CD14-positive monocyte (primary cell): Measurements from ENCODE around the gene GNPNAT1. TPM values are rescaled to one million over a fixed set of nuclear protein-coding genes. Genes with fewer than 3 reads are reported as not detected.

ENCODE experiments used
- DNase-seq, 3 donors: peaks; one replicate each; pipeline ENCODE4 v3.0.0-alpha.2; 2011 to 2022
- H2AFZ ChIP-seq: 2 replicates; pipeline ENCODE4 v1.6.0; 2012; ENCODE audit warnings: mild to moderate bottlenecking, low read depth, low read length, inconsistent platforms; ENCODE audit not compliant: insufficient read depth, poor library complexity, severe bottlenecking
- H3K27ac ChIP-seq, 2 donors: 1 replicate in 1 of 2; 2 replicates in 1 of 2; pipeline ENCODE4 v1.5.1; 2012 to 2013; ENCODE audit warnings: low read length in 2 of 2, control low read depth in 1 of 2, inconsistent platforms in 1 of 2, low read depth in 1 of 2, mild to moderate bottlenecking in 1 of 2
- H3K27me3 ChIP-seq, 2 donors: one replicate each; pipeline versions ENCODE4 v1.6.0 to v1.6.1; 2011 to 2013; ENCODE audit warnings: low read length in 2 of 2; ENCODE audit not compliant: control insufficient read depth in 2 of 2, insufficient read depth in 2 of 2
- H3K36me3 ChIP-seq, 2 donors: replicated peaks in 1 of 2; 1 replicate in 1 of 2; 2 replicates in 1 of 2; pipeline versions ENCODE4 v1.5.1 to v1.6.1; 2012 to 2013; ENCODE audit warnings: low read length in 2 of 2, control low read depth in 1 of 2, inconsistent platforms in 1 of 2, mild to moderate bottlenecking in 1 of 2; ENCODE audit not compliant: insufficient read depth in 2 of 2, control insufficient read depth in 1 of 2
- H3K4me1 ChIP-seq, 2 donors: 1 replicate in 1 of 2; 2 replicates in 1 of 2; pipeline versions ENCODE4 v1.5.1 to v1.6.1; 2012 to 2013; ENCODE audit warnings: low read length in 2 of 2, control low read depth in 1 of 2, inconsistent platforms in 1 of 2, mild to moderate bottlenecking in 1 of 2, moderate library complexity in 1 of 2; ENCODE audit not compliant: insufficient read depth in 2 of 2, control insufficient read depth in 1 of 2
- H3K4me2 ChIP-seq: replicated peaks from 2 replicates; pipeline ENCODE3; 2012; ENCODE audit warnings: low read length, moderate library complexity, mild to moderate bottlenecking; ENCODE audit not compliant: poor library complexity, severe bottlenecking; ENCODE audit errors: extremely low read depth
- H3K4me3 ChIP-seq, 3 experiments: fragments of 200-600 bp in 1 of 3; sonication (generic) in 1 of 3; replicated peaks in 1 of 3; 1 replicate in 2 of 3; 2 replicates in 1 of 3; pipeline ENCODE4 v1.5.1; 2011 to 2013; ENCODE audit warnings: low read length in 3 of 3, mild to moderate bottlenecking in 3 of 3, control low read depth in 2 of 3, low read depth in 2 of 3, inconsistent platforms in 1 of 3, moderate library complexity in 1 of 3
- H3K79me2 ChIP-seq: 2 replicates; pipeline ENCODE4 v1.6.0; 2012; ENCODE audit warnings: mild to moderate bottlenecking, control low read depth, inconsistent platforms, low read length, moderate library complexity; ENCODE audit not compliant: insufficient read depth
- H3K9ac ChIP-seq: 2 replicates; pipeline ENCODE4 v1.6.0; 2017; ENCODE audit warnings: low read length, mild to moderate bottlenecking; ENCODE audit not compliant: insufficient read depth, poor library complexity, severe bottlenecking
- H3K9me3 ChIP-seq, 2 donors: replicated peaks in 1 of 2; 1 replicate in 1 of 2; 2 replicates in 1 of 2; pipeline versions ENCODE4 v1.5.1 to v1.6.1; 2012 to 2013; ENCODE audit warnings: low read length in 2 of 2, control low read depth in 1 of 2; ENCODE audit not compliant: control insufficient read depth in 1 of 2, insufficient read depth in 1 of 2
- H4K20me1 ChIP-seq: 2 replicates; pipeline ENCODE4 v1.6.0; 2012; ENCODE audit warnings: mild to moderate bottlenecking, low read length, control low read depth, moderate library complexity; ENCODE audit not compliant: insufficient read depth
- H3K27ac Mint-ChIP-seq, 7 donors: one replicate each; pipeline ENCODE4 v1.8.0; 2020; ENCODE audit warnings: mild to moderate bottlenecking in 7 of 7, mixed read lengths in 7 of 7, moderate library complexity in 6 of 7, inconsistent platforms in 2 of 7
- H3K27me3 Mint-ChIP-seq, 3 donors: one replicate each; pipeline ENCODE4 v1.8.0; 2021 to 2022; ENCODE audit warnings: low read depth in 3 of 3, mild to moderate bottlenecking in 3 of 3, mixed read lengths in 3 of 3, moderate library complexity in 3 of 3, inconsistent platforms in 1 of 3
- H3K36me3 Mint-ChIP-seq, 2 donors: one replicate each; pipeline ENCODE4 v1.8.0; 2020; ENCODE audit warnings: mixed read lengths in 2 of 2, inconsistent platforms in 1 of 2, mild to moderate bottlenecking in 1 of 2
- H3K4me1 Mint-ChIP-seq: one replicate; pipeline ENCODE4 v1.8.0; 2020; ENCODE audit warnings: mild to moderate bottlenecking, mixed read lengths
- H3K4me3 Mint-ChIP-seq, 2 donors: one replicate each; pipeline ENCODE4 v1.8.0; 2020; ENCODE audit warnings: mild to moderate bottlenecking in 2 of 2, mixed read lengths in 2 of 2, moderate library complexity in 1 of 2
- H3K9me3 Mint-ChIP-seq, 7 donors: one replicate each; pipeline ENCODE4 v1.8.0; 2020 to 2022; ENCODE audit warnings: mixed read lengths in 7 of 7, mild to moderate bottlenecking in 6 of 7, moderate library complexity in 6 of 7, inconsistent platforms in 2 of 7
- WGBS: methylation state at CpG from one replicate; pipeline ENCODE4 v1.1.5; 2013; ENCODE audit warnings: missing lambda C conversion rate; ENCODE audit not compliant: insufficient coverage; 5-methylcytosine and 5-hydroxymethylcytosine counted together
- intact Hi-C, 2 donors: fragments of 100-400 bp; cut with micrococcal nuclease; formaldehyde crosslinking; loops; one replicate each; pipeline versions ENCODE4 v1.15.0 to v1.15.1; 2023
- polyA plus RNA-seq, 3 donors: library from polyadenylated mRNA; depleted of rRNA in 1 of 3; unstranded in 2 of 3; stranded (reverse) in 1 of 3; fragments of 300-500 nt in 2 of 3; fragments of >200 nt in 1 of 3; fragmentation: Illumina TruSeq in 2 of 3; gene quantifications; 1 replicate in 2 of 3; 2 replicates in 1 of 3; pipeline ENCODE4 v1.2.3, GENCODE V29; 2012 to 2021
- TF ChIP-seq, protein P1 (sequence below): fragments of 200-600 bp; IDR thresholded peaks from one replicate; pipeline ENCODE4 v1.8.0; 2022; ENCODE audit warnings: antibody characterized with exemption, mild to moderate bottlenecking

GNPNAT1 gene
- polyA plus RNA-seq, 3 donors, result 1.1 to 3.1 (median 1.9) TPM

DNA sequence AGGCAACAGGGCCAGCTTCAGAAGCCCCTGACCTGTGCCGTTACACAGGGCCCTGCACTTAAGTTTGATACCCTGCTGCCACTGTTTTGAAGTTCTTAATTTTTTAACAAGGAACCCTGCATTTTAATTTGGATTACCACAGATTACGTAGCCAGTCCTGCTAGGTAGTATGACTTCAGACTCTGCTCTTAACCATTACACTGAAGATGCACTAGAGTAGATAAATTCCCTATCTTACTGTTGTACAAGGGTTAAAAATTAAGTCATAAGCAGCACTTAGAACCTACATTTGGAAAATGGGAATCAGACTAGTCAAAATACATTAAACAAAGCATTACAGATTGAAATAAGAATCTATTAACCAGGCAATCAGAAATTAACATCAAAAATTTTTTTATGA, 2.3 kb downstream of the GNPNAT1 start:
- H3K9ac ChIP-seq, result no peak overlapping the region

GRCh38 chr14:52786887-52787286, 4.5 kb downstream of the GNPNAT1 start:
- Histone ChIP-seq H3K4me3 (no peak overlapping the region), H3K27me3 (no peaks in the 10 kb centered on the region), H3K36me3 (no peaks in the 10 kb centered on the region), H2AFZ (no peak overlapping the region), H3K79me2 (no peaks in the 10 kb centered on the region), H3K9me3 (no peaks in the 10 kb centered on the region), H3K9ac (no peak overlapping the region), H3K27ac (no peak overlapping the region), H3K4me1 (peaks cover 12 to 21% of the 10 kb centered on the region in 2 donors), H4K20me1 (no peaks in the 10 kb centered on the region), H3K4me2 (no peak overlapping the region)
- Mint-ChIP-seq H3K9me3 (no peaks in the 10 kb centered on the region), H3K4me3 (no peak overlapping the region), H3K27me3 (peaks cover 0 to 5% (median 0%) of the 10 kb centered on the region in 3 donors), H3K4me1 (peaks cover 18% of the 10 kb centered on the region), H3K27ac (no peak overlapping the region), H3K36me3 (peaks cover 2 to 4% of the 10 kb centered on the region in 2 donors)
- intact Hi-C loops, result no loop called here
- no peak for DNase-seq
- TF ChIP-seq, protein P1, sequence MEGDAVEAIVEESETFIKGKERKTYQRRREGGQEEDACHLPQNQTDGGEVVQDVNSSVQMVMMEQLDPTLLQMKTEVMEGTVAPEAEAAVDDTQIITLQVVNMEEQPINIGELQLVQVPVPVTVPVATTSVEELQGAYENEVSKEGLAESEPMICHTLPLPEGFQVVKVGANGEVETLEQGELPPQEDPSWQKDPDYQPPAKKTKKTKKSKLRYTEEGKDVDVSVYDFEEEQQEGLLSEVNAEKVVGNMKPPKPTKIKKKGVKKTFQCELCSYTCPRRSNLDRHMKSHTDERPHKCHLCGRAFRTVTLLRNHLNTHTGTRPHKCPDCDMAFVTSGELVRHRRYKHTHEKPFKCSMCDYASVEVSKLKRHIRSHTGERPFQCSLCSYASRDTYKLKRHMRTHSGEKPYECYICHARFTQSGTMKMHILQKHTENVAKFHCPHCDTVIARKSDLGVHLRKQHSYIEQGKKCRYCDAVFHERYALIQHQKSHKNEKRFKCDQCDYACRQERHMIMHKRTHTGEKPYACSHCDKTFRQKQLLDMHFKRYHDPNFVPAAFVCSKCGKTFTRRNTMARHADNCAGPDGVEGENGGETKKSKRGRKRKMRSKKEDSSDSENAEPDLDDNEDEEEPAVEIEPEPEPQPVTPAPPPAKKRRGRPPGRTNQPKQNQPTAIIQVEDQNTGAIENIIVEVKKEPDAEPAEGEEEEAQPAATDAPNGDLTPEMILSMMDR, result no peak

More for the DNA sequence above, 2.3 kb downstream of the GNPNAT1 start:
- WGBS, result 71% methylated on average over 1 of the region's 2 CpGs
- intact Hi-C loops, result no loop called here
- no peak overlapping the region for H3K27ac ChIP-seq
- H3K27me3 Mint-ChIP-seq, result peaks cover 0 to 6% (median 0%) of the 10 kb centered on the region in 3 donors
- H4K20me1 ChIP-seq, result no peaks in the 10 kb centered on the region
- no peaks in the 10 kb centered on the region for H3K36me3 ChIP-seq
- no peak overlapping the region for H2AFZ ChIP-seq
- H3K4me1 ChIP-seq, result peaks cover 14 to 24% of the 10 kb centered on the region in 2 donors
- no peak overlapping the region for H3K4me2 ChIP-seq
- no peaks in the 10 kb centered on the region for H3K9me3 Mint-ChIP-seq
- H3K27me3 ChIP-seq, result no peaks in the 10 kb centered on the region
- H3K27ac Mint-ChIP-seq, result no peak overlapping the region
- DNase-seq, result no peak
- H3K4me3 Mint-ChIP-seq, result no peak overlapping the region
- peaks cover 2 to 4% of the 10 kb centered on the region in 2 donors for H3K36me3 Mint-ChIP-seq
- H3K79me2 ChIP-seq, result no peaks in the 10 kb centered on the region
- TF ChIP-seq, protein P1, result no peak
- H3K4me3 ChIP-seq, result no peak overlapping the region
- no peaks in the 10 kb centered on the region for H3K9me3 ChIP-seq
- peaks cover 18% of the 10 kb centered on the region for H3K4me1 Mint-ChIP-seq
